Hematopoietic multipotent progenitor cell treated with erythropoietin and hydrocortisone succinate and interleukin-3 and kit ligand, for 6 days (in vitro differentiated cells): ENCODE measurements around the gene FAM107B.

ENCODE experiments used
- DNase-seq: peaks from one replicate; pipeline ENCODE4 v3.0.0-alpha.2; 2015

Gene FAM107B

DNA sequence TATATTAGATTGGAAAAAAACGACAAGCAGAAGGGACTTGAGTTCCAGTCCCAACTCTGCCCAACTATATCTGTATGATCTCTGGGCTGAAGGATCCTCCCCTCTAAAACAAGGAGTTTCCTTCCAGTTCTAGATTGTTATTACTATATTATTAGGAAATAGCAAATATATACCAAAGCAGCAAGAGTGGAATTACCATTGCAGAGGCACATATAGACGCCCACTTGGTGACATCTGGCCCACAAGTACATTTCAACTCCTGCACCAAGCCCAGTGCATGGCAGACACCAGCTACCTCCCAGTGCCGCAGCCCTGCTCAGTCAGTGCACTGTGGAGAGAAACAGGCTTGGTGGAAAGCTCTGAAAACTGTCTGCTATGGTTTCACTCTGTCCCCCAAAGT, 201.9 kb downstream of the FAM107B start:
- DNase-seq, result no peak

DNA sequence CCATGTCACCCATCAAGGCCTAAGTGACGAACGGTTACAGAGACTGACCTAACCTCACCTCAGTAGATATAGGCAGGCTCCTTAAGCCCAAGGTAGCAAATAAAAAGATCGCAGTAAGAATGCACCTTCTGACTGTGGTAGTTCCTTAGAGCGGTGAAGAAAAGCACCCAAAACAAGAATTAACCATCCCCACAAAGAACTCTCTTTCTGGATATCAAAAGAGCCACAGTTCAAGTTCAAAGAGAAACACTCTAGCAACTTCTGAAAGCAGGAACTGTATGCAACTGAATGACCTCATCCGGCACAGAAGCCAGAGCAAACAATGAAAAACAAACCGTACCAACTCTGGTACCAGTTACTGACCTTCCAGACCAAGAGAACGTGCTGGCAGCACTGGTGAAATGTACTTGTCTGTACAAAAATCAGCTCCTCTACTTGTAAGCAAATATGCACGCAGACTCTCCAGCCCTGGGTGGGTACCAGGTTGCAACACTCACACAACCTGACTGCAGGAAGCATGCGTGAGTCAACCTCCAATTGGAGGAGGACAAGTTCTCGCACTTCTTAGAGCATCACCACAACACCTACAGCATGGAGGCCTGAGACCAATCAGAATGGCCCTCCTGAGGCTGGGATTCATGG, 202.7 kb downstream of the FAM107B start:
- no peak for DNase-seq

DNA sequence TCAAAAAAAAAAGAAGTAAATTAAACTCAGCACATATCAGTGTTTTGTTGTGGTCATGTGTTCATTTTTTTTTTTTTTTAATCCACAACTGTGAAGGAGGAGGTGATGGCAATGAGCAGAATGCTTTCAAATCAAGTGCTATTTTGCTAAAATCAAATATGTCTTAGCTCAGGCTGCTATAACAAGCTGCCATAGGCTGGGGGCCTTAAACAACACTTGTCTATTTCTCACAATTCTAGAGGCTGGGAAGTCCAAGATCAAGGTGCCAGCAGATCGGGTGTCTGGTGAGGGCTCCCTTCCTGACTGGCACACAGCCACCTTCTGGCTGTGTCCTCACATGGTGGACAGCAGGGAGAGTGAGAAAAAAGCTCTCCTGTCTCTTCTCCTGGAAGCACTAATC, 203.9 kb downstream of the FAM107B start:
- no peak for DNase-seq

DNA sequence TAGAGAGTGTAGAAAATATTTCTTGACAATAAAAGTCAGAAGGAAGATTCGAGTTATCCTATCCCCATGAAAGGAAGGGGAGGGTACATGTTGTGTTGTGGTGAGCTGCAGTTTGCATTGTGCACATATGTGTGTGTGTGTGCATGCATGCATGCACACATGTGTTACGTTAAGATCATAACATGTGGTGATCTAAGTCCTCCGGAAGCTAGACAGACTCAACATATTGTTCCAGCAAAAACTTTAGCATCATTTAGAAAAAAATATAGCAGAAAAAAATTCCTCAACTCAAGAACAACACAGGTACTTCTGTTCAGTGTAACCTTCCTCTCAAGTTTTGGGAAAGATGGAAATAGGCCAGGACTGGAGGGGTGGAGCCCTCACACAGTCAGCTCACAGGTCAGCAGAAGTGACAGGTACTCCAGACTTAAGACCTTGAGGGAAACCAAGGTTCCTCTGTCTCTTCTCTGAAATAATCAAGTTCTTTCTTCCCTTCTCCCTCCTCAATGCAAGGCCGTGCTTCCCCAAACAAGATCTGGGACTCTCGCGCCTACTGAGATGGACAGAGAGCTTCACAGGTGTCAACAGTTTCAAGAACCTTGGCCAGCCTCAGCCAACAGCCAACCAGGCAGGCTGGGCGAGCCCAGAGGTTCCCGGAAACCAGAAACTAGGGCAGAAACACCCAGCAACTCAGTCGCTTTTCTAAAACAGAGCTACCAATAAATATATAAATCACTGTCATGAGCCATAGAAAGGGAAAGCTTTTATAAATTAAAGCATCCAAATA, 205.2 kb downstream of the FAM107B start:
- no peak for DNase-seq

DNA sequence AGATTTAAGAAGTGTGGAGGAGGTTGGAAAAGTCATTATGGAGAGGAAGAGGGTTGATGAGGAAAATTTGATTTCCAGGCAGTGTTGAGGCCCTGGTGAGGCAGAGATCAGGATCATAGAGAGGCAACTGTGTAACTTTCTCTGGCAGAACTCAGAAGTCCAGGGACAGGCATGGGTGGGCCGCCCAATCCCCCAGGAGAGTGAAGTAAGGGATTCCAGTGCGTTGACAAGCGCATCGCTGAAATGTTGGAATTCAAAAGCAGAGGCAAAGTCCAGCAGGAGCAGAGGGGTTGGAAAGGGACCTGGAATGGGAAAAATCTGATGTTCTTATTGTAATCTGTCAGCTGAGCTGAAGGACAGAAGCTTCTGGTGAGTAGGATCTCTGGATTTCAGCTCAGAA, 207.3 kb downstream of the FAM107B start:
- no peak for DNase-seq

DNA sequence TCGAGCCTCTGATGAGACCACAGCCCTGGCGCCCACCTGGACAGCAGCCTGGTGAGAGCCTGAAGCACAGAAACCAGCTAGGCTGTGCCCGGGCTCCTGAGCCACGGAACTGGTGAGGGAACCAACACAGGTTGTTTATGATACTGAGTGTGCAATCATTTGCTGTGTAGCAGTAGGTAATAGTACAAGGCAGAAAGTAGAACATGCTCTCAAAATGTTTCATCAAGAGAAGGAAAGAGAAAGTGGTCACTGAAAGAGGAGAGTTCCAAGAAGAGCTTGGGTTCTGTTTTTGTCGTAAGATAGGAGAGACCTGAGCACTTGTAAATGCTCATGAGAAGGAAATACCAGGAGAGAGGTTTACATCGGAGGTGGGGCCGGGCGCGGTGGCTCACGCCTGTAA, 208.2 kb downstream of the FAM107B start:
- no peak for DNase-seq

DNA sequence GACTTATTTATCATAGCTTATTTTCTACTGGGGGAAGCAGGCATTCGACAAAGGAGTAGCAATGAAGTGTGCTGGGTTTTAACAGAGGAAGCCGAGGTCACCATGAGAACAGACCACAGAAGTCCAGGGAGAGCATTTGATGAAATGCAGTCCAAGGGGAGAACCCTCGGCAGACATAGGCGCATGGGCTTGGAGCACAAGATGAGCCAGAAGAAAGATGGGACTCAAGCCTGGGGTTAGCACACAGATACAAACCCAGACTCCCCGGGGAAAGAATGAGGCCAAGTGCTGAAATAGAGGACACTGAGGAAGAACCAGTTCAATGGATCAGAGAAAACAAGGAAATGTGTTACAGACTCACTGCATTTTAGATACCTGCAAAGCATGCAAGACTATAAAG, 209.5 kb downstream of the FAM107B start:
- no peak for DNase-seq

DNA sequence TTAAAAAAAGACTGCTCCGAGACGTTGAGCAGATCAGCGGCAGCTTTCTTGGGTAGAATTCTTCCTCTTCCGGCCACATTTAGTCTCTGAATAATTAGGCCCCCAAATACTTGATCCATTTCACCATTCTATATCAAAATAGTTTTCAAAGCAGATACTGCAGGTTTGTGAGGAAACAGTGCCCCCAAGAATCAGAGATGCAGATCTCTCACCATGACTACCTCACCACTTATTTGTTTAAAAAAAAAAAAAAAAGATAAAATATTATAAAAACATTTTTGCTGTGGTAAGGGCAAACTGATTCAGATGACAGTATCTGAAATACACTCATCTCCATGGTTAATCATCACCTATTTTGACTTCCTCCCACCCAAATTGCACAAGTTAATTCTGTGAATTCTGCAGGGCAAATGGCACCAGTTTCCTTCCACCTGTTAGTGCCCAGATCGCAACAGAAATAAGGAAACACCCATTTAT, 210.4 kb downstream of the FAM107B start:
- peak; percentile 44 for DNase-seq

DNA sequence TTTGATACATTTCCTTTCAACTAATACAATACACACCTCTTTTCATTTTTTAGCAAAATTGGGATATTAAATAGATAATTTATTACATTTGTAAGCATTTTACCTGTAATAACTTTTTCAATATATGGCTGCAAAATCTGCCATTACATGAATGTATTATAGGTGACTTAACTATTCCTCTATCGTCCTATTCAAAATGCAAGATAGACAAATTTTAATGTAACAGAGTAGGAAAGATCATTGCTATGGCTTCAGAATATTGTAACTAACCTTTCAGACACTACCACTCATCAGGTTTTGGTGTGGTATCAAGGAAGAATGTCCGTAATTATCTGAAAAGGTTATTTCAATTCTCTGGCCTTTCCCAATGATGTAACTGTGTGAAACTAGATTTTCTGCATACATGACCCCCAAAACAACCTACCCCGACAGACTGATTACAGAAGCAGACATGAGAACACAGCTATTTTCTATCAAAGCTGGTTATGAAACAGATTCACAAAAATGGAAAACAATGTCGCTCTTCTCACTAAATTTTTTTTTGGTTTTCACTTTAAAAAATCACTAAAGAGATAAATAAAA, 211.2 kb downstream of the FAM107B start:
- no peak for DNase-seq

DNA sequence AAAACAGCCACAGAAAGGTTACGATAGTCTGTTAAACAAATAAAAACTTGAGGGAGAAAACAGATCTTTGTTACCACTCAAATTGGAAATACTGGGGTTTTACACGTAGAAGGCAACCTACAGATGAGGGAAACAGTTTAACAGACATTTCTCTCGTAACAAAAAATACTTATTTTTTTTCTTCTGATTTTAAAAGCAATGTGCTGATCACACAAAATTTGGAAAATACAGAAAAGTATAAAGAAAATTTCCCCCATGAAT, 211.7 kb downstream of the FAM107B start:
- no peak for DNase-seq

DNA sequence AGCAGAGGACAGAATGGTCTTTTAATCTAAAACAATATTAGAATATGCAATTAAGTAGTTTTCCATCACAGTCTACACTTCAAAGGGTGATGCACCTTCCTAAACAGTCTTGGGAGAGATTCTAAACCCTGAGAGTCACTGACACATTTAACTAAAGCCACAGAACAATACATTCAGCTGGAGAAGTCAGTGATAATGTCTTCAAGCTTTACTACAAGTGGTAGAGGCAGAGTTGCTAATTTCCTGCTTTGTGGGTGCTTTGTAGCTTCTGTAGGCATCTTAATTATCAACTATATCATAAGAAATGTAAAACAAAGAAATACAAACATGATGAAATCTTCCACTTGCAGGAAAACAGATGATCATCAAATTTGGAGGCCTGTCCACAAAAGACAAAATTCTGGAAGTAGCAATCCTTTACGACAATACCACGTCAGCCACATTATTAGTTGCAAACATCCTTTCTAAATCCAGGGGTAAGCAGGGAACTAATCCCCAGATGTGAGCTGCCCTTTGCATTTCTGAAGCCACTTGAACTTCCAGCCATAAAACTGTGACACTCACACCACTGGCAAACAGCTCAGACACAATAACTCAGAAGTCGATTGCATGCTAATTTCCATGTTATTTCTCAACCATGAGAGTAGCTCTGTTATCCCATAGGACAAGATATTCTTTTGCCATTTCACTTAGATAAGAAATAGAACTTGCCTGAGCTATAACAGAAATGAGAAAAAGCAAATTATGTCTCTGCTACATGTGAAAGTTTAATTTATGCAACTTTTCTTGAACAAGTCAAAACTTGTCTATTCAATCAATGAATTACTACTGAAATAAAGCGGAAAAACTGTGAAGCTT, 212.2 kb downstream of the FAM107B start:
- DNase-seq, result no peak

DNA sequence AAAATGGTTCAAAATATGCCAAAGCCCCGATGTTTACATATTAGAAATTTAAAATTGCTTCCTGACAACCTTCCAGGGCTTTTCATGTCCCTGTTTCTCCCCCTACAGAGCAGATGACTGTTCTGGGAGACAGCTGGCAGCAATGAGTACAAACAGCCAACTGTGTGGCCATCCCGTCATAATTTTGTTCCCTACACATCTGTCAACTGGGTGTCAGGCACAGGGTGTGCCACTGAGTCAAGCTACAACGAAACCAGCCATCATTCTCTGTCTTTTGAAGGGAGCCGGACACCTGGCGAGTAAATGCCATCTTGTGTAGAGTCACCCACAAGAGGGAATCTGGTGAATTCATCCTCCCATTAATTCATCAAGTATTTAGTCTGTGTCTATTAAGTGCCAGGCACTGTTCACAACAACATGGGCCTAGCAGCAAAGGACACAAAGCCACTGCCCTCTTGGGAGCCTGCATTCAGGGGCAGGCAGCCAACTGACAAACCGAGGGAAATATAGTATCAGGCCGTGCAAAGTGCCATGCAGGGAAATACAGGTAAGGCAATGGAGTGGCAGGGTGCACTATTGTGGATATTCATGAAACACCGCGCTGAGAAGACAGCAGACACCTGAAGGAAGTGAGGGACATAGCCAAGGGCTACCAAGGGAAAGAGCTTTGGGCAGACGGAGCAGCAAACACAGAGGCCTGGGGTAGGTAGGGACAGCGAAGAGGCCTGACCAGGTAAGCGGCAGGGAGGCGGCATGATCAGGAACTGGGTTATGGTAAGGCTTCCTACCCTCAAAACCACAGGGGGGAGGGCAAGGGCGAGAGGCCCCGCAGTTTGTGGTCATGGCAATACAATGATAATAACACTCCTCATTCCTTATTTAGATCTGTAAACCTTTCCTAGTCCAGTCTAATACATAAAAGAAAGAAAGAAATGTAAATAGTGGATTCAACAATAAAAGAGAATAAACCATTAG, 213.6 kb downstream of the FAM107B start:
- peak; percentile 44 for DNase-seq

DNA sequence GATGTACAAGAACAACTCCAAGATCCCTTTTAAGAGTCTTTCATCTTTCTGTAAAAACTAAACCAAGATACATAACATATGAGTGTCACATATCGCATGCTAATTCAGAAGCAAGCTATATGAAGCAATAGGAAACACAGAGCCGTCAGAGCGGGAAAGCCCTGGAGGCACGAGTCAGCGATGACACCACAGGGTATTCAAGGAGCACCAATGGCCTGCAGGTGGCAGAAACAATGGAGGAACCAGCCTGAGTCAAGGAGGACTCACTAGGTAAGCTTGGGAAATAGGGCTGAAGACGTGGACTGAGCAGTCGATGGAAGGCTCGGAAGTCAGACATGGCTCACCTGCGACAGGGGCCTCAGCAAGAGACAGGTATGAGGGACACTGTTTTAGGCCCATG, 214.4 kb downstream of the FAM107B start:
- DNase-seq, result peak; percentile 72

DNA sequence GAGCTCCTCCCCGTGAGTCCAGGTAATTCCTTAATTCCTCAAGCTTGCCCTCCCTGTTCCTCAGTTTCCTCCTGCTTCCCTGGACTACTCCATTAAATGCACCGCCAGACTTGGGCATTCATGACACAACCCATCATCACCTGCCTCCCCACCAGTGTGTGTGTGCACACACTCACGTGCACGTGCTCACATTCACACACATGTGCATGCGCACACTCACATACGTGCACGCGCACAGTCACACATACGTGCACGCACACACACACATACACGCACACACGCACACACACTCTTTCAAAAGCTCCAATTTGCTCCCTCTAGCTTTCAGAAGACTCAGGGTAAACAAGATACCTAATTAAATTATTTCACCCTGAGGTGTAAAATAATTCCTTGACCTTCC, 216.7 kb downstream of the FAM107B start:
- DNase-seq, result no peak

DNA sequence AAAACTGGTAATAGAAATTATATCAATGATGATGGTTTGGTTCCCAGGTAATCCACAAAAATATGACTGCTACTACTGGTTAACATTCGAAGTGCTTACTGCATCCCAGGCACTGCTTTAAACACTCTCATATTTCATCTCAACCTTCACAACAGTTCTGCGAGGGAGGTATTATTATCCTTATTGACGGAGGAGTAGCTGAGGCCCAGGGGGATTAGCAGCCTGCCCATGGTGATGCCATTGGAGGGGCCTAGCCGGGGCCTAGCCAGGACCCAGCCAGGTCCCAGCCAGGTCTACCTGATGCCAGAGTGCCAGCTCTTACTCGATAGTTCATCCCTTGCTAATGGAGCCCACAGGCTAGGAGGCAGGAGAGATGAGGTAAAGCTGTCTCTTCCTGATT, 217.1 kb downstream of the FAM107B start:
- no peak for DNase-seq

DNA sequence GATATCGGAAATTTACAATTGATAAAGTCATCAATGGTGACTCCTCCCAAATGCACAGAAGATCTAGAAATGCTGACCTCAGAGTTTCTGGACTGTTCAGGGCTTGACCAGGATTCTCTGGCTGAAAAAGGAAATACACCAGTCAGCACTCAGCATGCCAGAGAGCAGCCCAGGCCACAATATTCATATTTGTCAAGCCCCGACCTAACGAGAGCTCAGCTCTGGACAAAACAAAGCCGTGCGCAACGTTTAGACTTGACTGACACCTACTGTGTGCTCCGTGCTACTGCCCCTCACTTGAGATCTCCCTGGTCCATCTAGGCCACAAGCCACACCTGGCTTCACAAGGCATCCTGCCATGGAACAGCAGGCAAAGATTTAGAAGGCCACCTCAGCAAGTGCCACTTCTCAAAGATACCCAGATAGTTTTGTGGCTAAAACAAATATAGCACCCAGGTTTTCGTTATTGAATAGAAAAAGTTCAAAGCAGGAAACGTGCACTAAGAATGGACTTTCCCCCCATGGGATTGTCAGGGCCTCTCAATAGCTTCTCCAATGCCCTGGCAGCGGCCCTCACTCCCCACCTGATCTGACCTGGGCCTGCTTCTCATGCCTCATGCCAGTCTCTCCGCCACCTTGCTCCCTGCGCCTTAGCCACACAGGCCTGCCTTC, 218.3 kb downstream of the FAM107B start:
- DNase-seq, result peak; percentile 32

DNA sequence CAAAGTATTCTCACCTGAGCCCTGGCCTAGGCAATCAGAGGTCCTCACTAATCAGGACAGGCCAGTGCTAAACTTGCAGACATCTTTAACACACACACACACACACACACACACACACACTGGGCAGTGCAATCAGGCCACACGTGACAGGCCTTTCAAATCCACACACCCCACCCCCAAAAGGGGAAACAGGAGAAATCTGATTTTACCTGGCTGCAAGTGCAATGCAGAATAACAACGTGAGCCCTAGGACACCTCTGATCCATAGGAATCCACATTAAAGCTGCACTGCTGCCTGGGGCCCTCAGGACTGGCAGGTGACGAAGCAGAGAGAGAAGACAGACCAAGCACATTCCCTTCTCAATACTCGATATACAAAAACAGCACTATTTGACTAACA, 218.9 kb downstream of the FAM107B start:
- no peak for DNase-seq

DNA sequence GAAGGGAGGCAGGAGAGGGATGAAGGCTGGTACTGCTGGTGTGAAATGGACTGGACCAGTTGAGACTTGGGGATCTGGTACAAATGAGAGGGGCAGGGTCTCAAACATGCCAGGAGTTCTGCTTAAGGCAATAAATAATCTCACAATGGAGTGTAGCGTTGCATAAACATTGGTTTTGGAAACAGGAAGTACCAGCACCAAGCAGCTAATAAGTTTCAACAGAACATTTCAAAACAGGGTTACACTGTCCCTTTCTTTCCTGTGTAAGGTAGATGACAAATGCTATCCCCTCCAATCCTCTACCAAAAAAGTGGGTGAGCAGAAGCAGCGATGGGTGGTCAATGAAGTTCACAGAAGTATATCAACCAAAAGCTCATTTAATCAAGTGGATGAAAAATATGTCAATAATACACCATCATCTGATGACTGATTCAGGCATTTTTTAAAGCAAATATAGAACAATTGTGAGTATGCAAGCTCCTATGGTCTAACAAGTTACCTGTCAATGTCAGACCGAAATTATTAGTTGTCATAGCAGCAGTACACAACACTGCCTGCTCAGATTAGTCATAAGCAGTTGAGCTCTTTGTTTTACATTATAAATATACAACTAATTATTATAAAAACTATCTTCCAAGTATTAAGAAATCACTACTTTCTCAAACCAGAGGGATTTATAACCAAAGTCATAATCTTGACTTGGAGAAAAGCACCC, 220.0 kb downstream of the FAM107B start:
- DNase-seq, result peak; percentile 68

DNA sequence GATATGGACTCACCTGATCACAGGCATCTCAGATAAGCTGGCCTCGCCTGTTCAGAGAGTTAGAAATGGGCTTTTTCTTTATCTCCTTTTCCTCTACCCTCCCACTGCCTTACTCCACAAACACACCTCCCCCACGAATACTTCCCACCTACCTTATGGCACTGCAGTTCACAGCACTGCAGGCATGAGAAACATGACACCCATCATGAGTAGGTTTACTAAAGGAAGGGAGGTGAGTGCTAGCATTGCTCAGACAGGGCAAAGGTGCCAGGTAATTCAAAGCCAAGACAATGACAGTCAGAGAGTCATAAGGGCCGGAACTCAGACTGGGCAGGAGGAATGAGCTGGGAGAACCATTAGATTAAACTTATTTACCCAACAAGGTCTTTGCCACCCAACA, 220.6 kb downstream of the FAM107B start:
- no peak for DNase-seq

DNA sequence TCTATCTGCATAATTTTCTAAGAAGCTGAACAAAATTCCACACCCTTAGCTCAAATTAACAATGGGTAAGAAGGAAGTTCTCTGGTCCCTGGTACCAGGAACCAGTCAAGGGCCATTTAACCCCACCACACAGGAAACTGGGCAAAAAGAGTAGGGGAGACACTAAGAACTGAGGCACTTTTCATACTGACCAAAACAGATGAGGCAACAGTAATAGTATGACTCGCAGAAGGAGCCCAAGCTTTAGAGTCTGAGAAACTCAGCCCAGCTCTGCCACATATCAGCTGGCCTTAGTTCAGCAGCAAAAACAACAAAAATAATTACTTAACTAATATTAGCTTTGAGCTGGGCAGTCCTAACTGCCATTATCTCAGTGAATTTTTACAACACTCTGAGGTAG, 221.2 kb downstream of the FAM107B start:
- DNase-seq, result peak; percentile 26

DNA sequence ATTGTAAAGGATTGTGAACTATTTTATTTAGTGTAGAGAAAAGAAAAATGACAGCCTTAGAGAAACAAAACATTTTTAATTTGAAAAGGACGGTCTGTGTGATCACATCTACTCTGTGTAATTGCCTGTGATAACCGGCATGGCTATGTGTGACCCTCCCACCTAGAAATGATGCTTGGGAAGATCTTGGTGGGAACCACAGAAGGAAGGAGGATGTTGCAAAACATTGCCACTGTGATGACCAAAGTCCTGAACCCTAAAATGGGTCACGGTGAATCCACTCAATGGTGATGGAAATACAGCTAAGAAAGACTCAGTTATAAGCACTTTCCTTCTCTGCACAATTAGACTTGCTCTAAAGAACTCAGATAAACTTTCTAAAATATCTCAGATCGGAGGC, 222.7 kb downstream of the FAM107B start:
- DNase-seq, result no peak
